Activated T-cell treated with anti-CD3 and anti-CD28 coated beads, Interleukin-2, amount 50 U/mL, for 72 hours (primary cell): Measurements from ENCODE around the gene RPP14. TPM values are rescaled to one million over a fixed set of nuclear protein-coding genes. Genes with fewer than 3 reads are reported as not detected.

ENCODE experiments used
- ATAC-seq, 2 donors: fragments of 150-1000 bp; cut with Tn5 transposase; replicated peaks in 1 of 2; 2 replicates each; pipeline ENCODE4 v1.10.0; 2021; ENCODE audit warnings: moderate library complexity in 2 of 2, mild to moderate bottlenecking in 1 of 2
- DNase-seq, 2 donors: peaks; one replicate each; pipeline ENCODE4 v3.0.0; 2021 to 2022; ENCODE audit warnings: mixed read lengths in 1 of 2
- H3K27ac Mint-ChIP-seq: one replicate; pipeline ENCODE4 v1.8.0; 2022; ENCODE audit warnings: mild to moderate bottlenecking, moderate library complexity, mixed read lengths
- H3K27me3 Mint-ChIP-seq: one replicate; pipeline ENCODE4 v1.8.0; 2022; ENCODE audit warnings: low read depth, mixed read lengths
- H3K36me3 Mint-ChIP-seq, 2 donors: one replicate each; pipeline ENCODE4 v1.8.0; 2022; ENCODE audit warnings: mixed read lengths in 2 of 2, mild to moderate bottlenecking in 1 of 2; ENCODE audit not compliant: insufficient read depth in 2 of 2
- H3K4me1 Mint-ChIP-seq: one replicate; pipeline ENCODE4 v1.8.0; 2022; ENCODE audit warnings: low read depth, mixed read lengths
- H3K4me3 Mint-ChIP-seq, 2 donors: one replicate each; pipeline ENCODE4 v1.8.0; 2022; ENCODE audit warnings: mild to moderate bottlenecking in 2 of 2, mixed read lengths in 2 of 2, moderate library complexity in 2 of 2
- H3K9me3 Mint-ChIP-seq, 2 donors: one replicate each; pipeline ENCODE4 v1.8.0; 2022; ENCODE audit warnings: mixed read lengths in 2 of 2
- total RNA-seq, 2 donors: library from RNA; stranded (reverse); gene quantifications; one replicate each; pipeline ENCODE4 v1.2.3, GENCODE V29; 2022

The RPP14 gene
- total RNA-seq, 2 donors from 2014 or later: 16.6 to 17.2 TPM

DNA sequence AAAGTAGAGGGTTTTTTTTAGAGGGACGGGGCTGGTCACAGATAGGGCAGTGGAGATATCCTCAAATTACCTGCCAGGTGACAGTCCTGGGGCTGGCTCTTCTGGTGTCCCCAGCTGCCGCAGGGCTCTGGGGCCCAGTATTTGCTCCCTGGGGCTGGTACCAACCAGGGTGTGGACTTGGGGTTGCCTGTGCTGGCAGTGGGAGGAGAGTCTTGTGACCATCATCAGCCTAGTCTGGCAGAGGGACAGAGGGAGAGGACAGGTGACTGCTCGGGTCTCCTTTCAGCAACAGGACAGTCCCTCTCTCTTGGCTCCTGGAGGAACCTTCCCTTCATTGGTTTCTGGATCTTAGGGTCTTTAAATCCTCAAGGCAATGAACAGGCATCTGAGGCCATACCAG is 7.9 kb upstream of the RPP14 start:
- peaks cover 24% of the 10 kb centered on the region for H3K27me3 Mint-ChIP-seq
- H3K27ac Mint-ChIP-seq: no peak overlapping the region
- no peaks in the 10 kb centered on the region for H3K4me1 Mint-ChIP-seq
- no peak overlapping the region for H3K4me3 Mint-ChIP-seq
- no peak for ATAC-seq
- H3K36me3 Mint-ChIP-seq: peaks cover 1 to 3% of the 10 kb centered on the region in 2 donors
- DNase-seq: no peak
- H3K9me3 Mint-ChIP-seq: peaks cover 2 to 4% of the 10 kb centered on the region in 2 donors

GRCh38 chr3:58299075-58299474 is 7.0 kb upstream of the RPP14 start:
- no peak for DNase-seq
- Mint-ChIP-seq H3K27ac (no peak overlapping the region), H3K9me3 (peaks cover 2 to 4% of the 10 kb centered on the region in 2 donors), H3K4me3 (no peak overlapping the region), H3K4me1 (no peaks in the 10 kb centered on the region), H3K27me3 (peaks cover 24% of the 10 kb centered on the region), H3K36me3 (peaks cover 1 to 3% of the 10 kb centered on the region in 2 donors)
- no peak for ATAC-seq

GRCh38 chr3:58299839-58300516 is 6.1 kb upstream of the RPP14 start:
- DNase-seq (no peak), ATAC-seq (no peak)
- Mint-ChIP-seq H3K27me3 (peaks cover 24% of the 10 kb centered on the region), H3K36me3 (peaks cover 1 to 3% of the 10 kb centered on the region in 2 donors), H3K9me3 (peaks cover 2 to 4% of the 10 kb centered on the region in 2 donors), H3K27ac (no peak overlapping the region), H3K4me3 (no peak overlapping the region), H3K4me1 (no peaks in the 10 kb centered on the region)

DNA sequence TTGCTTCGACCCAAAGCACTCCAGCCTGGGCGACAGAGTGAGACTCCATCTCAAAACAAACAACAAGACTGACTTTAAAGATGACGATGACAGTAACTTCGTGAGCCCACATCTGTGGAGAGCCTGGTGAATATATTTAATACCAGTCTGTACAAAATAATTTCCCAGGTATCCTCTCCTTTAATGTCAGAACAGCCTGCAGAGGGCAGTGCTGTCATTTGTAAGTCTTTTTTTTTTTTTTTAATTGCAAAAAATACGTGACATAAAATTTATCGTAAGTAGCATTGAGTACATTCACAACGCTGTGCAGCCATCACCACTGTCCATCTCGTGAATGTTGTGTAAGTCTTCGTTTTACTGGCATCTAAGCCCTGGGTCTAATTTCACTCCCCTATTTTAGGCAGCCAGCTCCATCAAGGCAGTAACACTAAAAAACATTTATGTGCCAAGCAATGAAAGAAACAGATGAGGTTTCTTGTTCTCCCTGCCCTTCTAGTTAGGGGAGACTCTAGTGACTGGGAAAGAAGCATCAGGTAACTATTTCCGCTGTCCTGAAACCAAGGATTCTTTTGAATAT is 1.7 kb downstream of the RPP14 start:
- H3K9me3 Mint-ChIP-seq: no peaks in the 10 kb centered on the region
- peaks cover under 1% of the 10 kb centered on the region for H3K27me3 Mint-ChIP-seq
- H3K36me3 Mint-ChIP-seq: peaks cover 7 to 21% of the 10 kb centered on the region in 2 donors
- H3K4me1 Mint-ChIP-seq: peaks cover 37% of the 10 kb centered on the region
- ATAC-seq (no peak), DNase-seq (peak; percentile 37 to 63)
- H3K4me3 Mint-ChIP-seq: peak overlapping the region; percentile 96 to 98
- H3K27ac Mint-ChIP-seq: peak overlapping the region; percentile 99

DNA sequence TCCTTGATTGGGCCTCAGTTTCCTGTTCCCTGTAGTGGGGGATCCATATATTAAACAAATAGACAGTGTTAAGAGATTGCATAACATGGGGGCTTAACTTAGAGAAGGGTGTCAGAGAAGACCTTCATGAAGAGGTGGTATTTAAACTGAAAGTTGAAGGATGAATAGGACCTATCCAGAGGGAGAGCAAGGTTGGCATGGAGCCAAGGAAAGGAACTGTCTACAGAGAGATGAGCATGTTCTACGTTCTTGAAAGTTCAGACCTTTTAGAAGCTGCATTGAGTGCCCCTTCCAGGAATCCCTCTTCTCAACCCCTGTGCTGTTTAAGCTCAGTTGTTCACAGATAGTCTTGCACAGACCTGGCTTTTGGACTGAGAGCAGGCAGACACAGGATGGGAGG is 2.7 kb downstream of the RPP14 start:
- ATAC-seq: no peak
- Mint-ChIP-seq H3K4me1 (peaks cover 37% of the 10 kb centered on the region), H3K4me3 (peak overlapping the region; percentile 96 to 98), H3K9me3 (no peaks in the 10 kb centered on the region), H3K27ac (peak overlapping the region; percentile 99), H3K27me3 (no peaks in the 10 kb centered on the region), H3K36me3 (peaks cover 7 to 23% of the 10 kb centered on the region in 2 donors)
- no peak for DNase-seq

GRCh38 chr3:58317811-58318210 is 11.8 kb downstream of the RPP14 start:
- no peaks in the 10 kb centered on the region for H3K4me1 Mint-ChIP-seq
- DNase-seq (no peak), ATAC-seq (no peak)
- peaks cover 8 to 14% of the 10 kb centered on the region in 2 donors for H3K36me3 Mint-ChIP-seq
- no peak overlapping the region for H3K4me3 Mint-ChIP-seq
- H3K27me3 Mint-ChIP-seq: no peaks in the 10 kb centered on the region
- no peaks in the 10 kb centered on the region for H3K9me3 Mint-ChIP-seq
- H3K27ac Mint-ChIP-seq: no peak overlapping the region

GRCh38 chr3:58321791-58322190 is 15.7 kb downstream of the RPP14 start:
- ATAC-seq (no peak), DNase-seq (no peak)
- Mint-ChIP-seq H3K27ac (no peak overlapping the region), H3K4me3 (no peak overlapping the region), H3K36me3 (peaks cover 2 to 6% of the 10 kb centered on the region in 2 donors), H3K4me1 (peaks cover 30% of the 10 kb centered on the region), H3K9me3 (no peaks in the 10 kb centered on the region), H3K27me3 (no peaks in the 10 kb centered on the region)

- ATAC-seq: no peak
These were observed 16.7 kb downstream of the RPP14 start for GRCh38 chr3:58322793-58323192.

DNA sequence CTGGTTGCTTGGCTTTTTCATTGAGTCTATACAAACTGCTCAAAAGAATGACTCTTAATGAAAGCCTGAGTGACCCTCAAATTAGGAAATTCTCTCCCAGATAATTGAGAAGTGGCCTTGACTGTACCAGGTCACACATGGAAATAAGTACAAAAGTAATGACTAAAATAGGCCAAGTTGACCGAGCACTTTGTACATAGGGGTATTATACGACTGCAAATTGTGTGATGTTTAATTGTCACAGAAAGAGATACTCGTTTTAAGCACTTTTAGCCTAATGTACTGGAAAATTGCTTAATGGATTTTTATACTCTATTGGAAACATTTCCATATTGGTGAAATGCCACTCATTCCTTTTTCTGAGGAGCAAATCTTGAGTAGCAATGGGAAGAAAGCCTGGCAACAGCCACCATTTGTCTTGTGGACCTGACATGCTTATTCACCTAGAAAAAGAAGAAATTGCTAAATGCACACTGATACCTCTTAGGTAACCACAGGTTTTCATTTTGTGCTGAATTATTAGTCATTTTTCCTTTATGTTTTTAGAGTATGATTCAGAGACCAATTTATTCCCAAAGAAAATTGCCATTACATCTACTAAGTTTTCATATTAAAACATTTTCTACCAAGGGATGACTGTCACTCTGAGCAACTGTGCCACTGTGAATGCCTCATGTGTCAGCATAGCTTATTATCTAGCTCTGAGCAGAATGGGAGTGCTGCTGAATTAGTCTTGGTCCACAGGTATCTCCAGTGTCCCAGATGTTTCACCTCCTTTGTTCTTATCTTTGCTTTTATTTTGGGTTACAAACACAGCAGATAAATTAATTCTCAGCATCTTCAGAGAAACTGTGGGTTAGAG is 17.7 kb downstream of the RPP14 start:
- peak overlapping the region; percentile 61 to 91 for H3K4me3 Mint-ChIP-seq
- DNase-seq (no peak), ATAC-seq (peak; percentile 82 to 84)
- peak overlapping the region; percentile 99 for H3K27ac Mint-ChIP-seq
- no peaks in the 10 kb centered on the region for H3K27me3 Mint-ChIP-seq
- H3K9me3 Mint-ChIP-seq: no peaks in the 10 kb centered on the region
- peaks cover 30% of the 10 kb centered on the region for H3K4me1 Mint-ChIP-seq
- peaks cover 0 to 1% of the 10 kb centered on the region in 2 donors for H3K36me3 Mint-ChIP-seq

More at GRCh38 chr3:58322793-58323192, 16.7 kb downstream of the RPP14 start:
- Mint-ChIP-seq H3K9me3 (no peaks in the 10 kb centered on the region), H3K36me3 (peaks cover 1 to 2% of the 10 kb centered on the region in 2 donors), H3K4me1 (peaks cover 30% of the 10 kb centered on the region), H3K27me3 (no peaks in the 10 kb centered on the region), H3K4me3 (no peak overlapping the region), H3K27ac (no peak overlapping the region)
- DNase-seq: no peak

DNA sequence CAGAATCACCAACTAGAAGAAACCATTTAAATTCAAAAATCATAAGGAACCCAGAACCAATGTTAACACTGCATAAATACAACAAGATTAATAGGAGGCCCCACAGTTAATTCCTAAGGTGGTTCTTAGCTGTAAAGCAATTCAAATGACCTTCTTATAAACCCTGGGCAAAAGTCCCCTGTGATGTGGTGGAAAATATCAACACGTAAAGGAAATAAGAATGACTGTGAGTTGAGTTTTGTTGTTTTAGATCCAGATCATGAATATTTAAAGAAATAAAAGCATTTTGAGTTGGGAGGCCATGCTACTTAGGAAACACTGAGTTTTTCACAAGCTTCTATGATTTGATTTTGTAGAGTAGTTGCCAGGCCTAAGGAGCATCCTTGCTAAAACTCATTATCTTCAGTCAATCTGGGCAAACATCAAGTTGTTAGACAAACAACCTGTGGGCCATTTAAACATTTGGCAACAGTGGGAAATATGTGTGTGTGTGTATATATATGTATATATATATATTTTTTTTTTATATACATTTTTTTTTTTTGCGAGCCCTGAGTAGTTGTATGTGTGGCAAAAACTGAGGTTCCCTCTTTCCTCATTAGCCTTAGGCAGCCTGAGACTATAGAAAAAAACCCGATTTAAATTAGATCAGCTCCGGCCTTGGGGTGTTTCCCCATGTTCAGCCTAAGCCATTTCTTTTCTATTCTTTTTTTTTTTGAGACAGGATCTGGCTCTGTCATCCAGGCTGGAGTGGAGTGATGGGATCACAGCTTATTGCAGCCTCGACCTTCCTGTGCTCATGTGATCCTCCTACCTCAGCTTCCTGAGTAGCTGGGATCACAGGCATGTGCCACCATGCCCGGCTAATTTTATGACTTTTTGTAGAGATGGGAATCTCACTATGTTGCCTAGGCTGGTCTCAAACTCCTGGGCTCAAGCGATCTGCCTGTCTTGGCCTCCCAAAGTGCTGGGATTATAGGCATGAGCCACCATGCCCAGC is 18.6 kb downstream of the RPP14 start:
- ATAC-seq: peak; percentile 68 to 72
- Mint-ChIP-seq H3K27me3 (no peaks in the 10 kb centered on the region), H3K27ac (peak overlapping the region; percentile 99), H3K36me3 (no peaks in the 10 kb centered on the region), H3K9me3 (no peaks in the 10 kb centered on the region), H3K4me1 (peaks cover 30% of the 10 kb centered on the region), H3K4me3 (peak overlapping the region; percentile 61 to 91)
- no peak for DNase-seq

GRCh38 chr3:58325525-58325992 is 19.5 kb downstream of the RPP14 start:
- Mint-ChIP-seq H3K36me3 (no peaks in the 10 kb centered on the region), H3K27me3 (no peaks in the 10 kb centered on the region), H3K9me3 (no peaks in the 10 kb centered on the region), H3K4me3 (peak overlapping the region; percentile 3 to 41), H3K4me1 (peaks cover 30% of the 10 kb centered on the region), H3K27ac (peak overlapping the region; percentile 87)
- DNase-seq (no peak), ATAC-seq (no peak)

DNA sequence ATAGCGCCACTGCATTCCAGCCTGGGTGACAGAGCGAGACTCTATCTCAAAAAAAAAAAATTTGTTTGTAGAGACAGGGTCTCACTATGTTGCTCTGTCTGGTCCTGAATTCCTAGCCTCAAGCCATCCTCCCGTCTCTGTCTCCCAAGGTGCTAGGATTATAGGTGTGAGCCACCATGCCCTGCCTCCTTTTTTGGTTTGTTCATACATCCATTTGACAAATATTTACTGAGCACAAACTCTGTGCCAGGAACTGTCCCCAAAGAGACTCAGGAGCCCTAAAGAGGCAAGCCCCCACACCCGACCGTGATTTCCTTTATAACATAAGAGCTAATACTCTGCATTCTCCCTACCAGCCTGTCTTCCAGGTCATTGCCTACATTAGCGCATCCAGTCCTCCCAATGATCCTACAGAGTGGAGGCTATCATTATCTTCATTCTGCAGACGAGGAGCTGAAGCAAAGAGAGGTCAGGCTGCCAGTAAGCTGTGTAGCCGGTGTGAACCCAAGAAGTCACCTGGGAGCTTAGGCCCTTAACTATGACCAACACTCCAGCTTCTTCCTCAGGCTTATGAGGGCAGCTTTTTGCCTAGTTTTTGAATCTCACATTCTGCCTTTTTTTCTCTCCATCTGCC is 20.3 kb downstream of the RPP14 start:
- Mint-ChIP-seq H3K36me3 (no peaks in the 10 kb centered on the region), H3K4me3 (no peak overlapping the region), H3K27me3 (no peaks in the 10 kb centered on the region), H3K4me1 (peaks cover 30% of the 10 kb centered on the region), H3K27ac (no peak overlapping the region), H3K9me3 (no peaks in the 10 kb centered on the region)
- no peak for DNase-seq
- ATAC-seq: no peak
